Panc1 (cell line): Measurements from ENCODE around the gene ENTPD6. TPM values are rescaled to one million over a fixed set of nuclear protein-coding genes. Genes with fewer than 3 reads are reported as not detected.
A peak's percentile ranks its signal among the peaks of the same experiment; 100 is the strongest.
"Not testable (repeated sequence)": the region's sequence is repeated elsewhere in the genome, so short reads cannot be mapped to it uniquely, and the experiment has no call there.

Source experiments
- ATAC-seq: fragments of 200-7000 bp; cut with Tn5 transposase; 2 replicates; pipeline ENCODE4 v1.9.1; 2020; ENCODE audit warnings: mild to moderate bottlenecking, moderate library complexity
- BruUV-seq: library from RNA; stranded (reverse); fragments of 400-500 nt; replicated peaks from 2 replicates; lab custom pipeline; 2021; lab: Mats Ljungman, UMichigan
- CTCF ChIA-PET: fragments of 300-600 bp; sonication (Branson Sonifier 250); formaldehyde crosslinking; loops from one replicate; lab custom pipeline; 2022; ENCODE audit warnings: antibody characterized with exemption; lab: Charles Lee
- POLR2A ChIA-PET: fragments of 300-600 bp; sonication (Branson Sonifier 250); formaldehyde crosslinking; loops from one replicate; lab custom pipeline; 2022; ENCODE audit warnings: antibody characterized with exemption; lab: Charles Lee
- DNase-seq: peaks from one replicate; pipeline ENCODE4 v3.0.0-alpha.2; 2010; ENCODE audit warnings: low read depth, low spot score
- H3K27ac ChIP-seq: 2 replicates; pipeline ENCODE4 v1.5.1; 2011; ENCODE audit warnings: mild to moderate bottlenecking, low read length, inconsistent platforms
- H3K27me3 ChIP-seq: fragments of 200-500 bp; sonication (Bioruptor generic); 2 replicates; pipeline ENCODE4 v1.6.0; 2014; ENCODE audit warnings: low read length, inconsistent platforms; ENCODE audit not compliant: control insufficient read depth, insufficient read depth
- H3K36me3 ChIP-seq: fragments of 200-500 bp; sonication (Bioruptor generic); 2 replicates; pipeline ENCODE4 v1.5.1; 2014; ENCODE audit warnings: inconsistent platforms, mild to moderate bottlenecking, low read length, moderate library complexity; ENCODE audit not compliant: control insufficient read depth, insufficient read depth
- H3K4me1 ChIP-seq: 2 replicates; pipeline ENCODE4 v1.5.1; 2011; ENCODE audit warnings: inconsistent platforms, mild to moderate bottlenecking, low read length, moderate library complexity; ENCODE audit not compliant: control insufficient read depth, insufficient read depth
- H3K4me3 ChIP-seq, 2 experiments: 2 replicates each; pipeline ENCODE4 v1.5.1; 2011 to 2012; ENCODE audit warnings: low read depth in 2 of 2, low read length in 2 of 2, mild to moderate bottlenecking in 2 of 2, inconsistent platforms in 1 of 2, moderate library complexity in 1 of 2
- H3K9me3 ChIP-seq: fragments of 200-500 bp; sonication (Bioruptor generic); 2 replicates; pipeline ENCODE4 v1.5.1; 2014; ENCODE audit warnings: low read depth, mild to moderate bottlenecking, inconsistent platforms, low read length, moderate library complexity; ENCODE audit not compliant: control insufficient read depth, insufficient read depth
- POLR2AphosphoS5 ChIP-seq: IDR thresholded peaks from 2 replicates; pipeline ENCODE4 v1.6.1; 2012; ENCODE audit warnings: mild to moderate bottlenecking, low read depth, low read length, moderate library complexity
- REST ChIP-seq, 2 experiments: IDR thresholded peaks; 2 replicates each; pipeline ENCODE4 v1.6.1; 2011 to 2012; ENCODE audit warnings: low read depth in 2 of 2, control low read depth in 1 of 2, low read length in 1 of 2, mild to moderate bottlenecking in 1 of 2, moderate library complexity in 1 of 2; ENCODE audit not compliant: insufficient read depth in 1 of 2
- SIN3A ChIP-seq: IDR thresholded peaks from 2 replicates; pipeline ENCODE4 v1.6.1; 2012; ENCODE audit warnings: low read depth, mild to moderate bottlenecking, low read length, moderate library complexity, borderline replicate concordance; ENCODE audit not compliant: insufficient read depth
- in situ Hi-C: cut with HindIII; loops from 2 replicates; pipeline ENCODE4 v1.10.0; 2016; ENCODE audit warnings: low sequenced_read_pairs, low pct_unique_long_range_greater_than_20kb
- intact Hi-C: fragments of 100-400 bp; cut with micrococcal nuclease; formaldehyde crosslinking; loops from one replicate; pipeline ENCODE4 v1.10.0; 2022; ENCODE audit not compliant: unreplicated experiment
- total RNA-seq: library from RNA; stranded (reverse); gene quantifications from one replicate; pipeline ENCODE4 v1.2.1, GENCODE V29; 2021; ENCODE audit not compliant: unreplicated experiment
- TF ChIP-seq, protein P1 (sequence below): fragments of 450-650 bp; IDR thresholded peaks from 2 replicates; pipeline ENCODE4 v1.5.1; 2017; ENCODE audit warnings: mild to moderate bottlenecking

The ENTPD6 gene
- total RNA-seq, 1 experiment from 2014 or later, result 108 TPM

DNA sequence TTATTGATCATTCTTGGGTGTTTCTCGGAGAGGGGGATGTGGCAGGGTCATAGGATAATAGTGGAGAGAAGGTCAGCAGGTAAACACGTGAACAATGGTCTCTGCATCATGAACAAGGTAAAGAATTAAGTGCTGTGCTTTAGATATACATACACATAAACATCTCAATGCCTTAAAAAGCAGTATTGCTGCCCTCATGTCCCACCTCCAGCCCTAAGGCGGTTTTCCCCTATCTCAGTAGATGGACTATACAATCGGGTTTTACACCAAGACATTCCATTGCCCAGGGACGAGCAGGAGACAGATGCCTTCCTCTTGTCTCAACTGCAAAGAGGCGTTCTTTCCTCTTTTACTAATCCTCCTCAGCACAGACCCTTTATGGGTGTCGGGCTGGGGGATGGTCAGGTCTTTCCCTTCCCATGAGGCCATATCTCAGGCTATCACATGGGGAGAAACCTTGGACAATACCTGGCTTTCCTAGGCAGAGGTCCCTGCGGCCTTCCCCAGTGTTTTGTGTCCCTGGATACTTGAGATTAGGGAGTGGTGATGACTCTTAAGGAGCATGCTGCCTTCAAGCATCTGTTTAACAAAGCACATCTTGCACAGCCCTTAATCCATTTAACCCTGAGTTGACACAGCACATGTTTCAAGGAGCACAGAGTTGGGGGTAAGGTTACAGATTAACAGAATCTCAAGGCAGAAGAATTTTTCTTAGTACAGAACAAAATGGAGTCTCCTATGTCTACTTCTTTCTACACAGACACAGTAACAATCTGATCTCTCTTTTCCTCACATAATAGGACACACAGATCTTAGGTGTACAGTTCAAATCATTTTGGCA, 38.7 kb downstream of the ENTPD6 start:
- BruUV-seq, intact Hi-C loops, H3K9me3 ChIP-seq, H3K36me3 ChIP-seq, ATAC-seq, CTCF ChIA-PET, POLR2A ChIA-PET, H3K4me3 ChIP-seq, H3K27me3 ChIP-seq, in situ Hi-C loops, DNase-seq: not testable (repeated sequence)
- peak overlapping the region; percentile 100 for H3K27ac ChIP-seq
- H3K4me1 ChIP-seq, result peaks cover 76% of the 10 kb centered on the region

GRCh38 chr20:25236450-25237304, 41.2 kb downstream of the ENTPD6 start:
- intact Hi-C loops (no loop called here), in situ Hi-C loops (no loop called here)
- DNase-seq (no peak), ATAC-seq (peak; percentile 23)
- no peaks in the 10 kb centered on the region for H3K27me3 ChIP-seq
- H3K4me1 ChIP-seq, result peaks cover 80% of the 10 kb centered on the region
- no TSS peak for BruUV-seq
- no peaks in the 10 kb centered on the region for H3K9me3 ChIP-seq
- CTCF ChIA-PET, result interaction anchor here (0.8 to 1.4 kb wide), 2 partner anchors 10 to 58 kb away, joined by 4 to 5 read pairs; no protein-coding TSS in a partner anchor
- no peak for TF ChIP-seq POLR2AphosphoS5
- TF ChIP-seq REST (IDR thresholded peaks at IDR 0.05; ENCODE audit: insufficient read depth in 1 of 2, low read depth in 2 of 2, low read length in 1 of 2), result no peak
- TF ChIP-seq, protein P1, sequence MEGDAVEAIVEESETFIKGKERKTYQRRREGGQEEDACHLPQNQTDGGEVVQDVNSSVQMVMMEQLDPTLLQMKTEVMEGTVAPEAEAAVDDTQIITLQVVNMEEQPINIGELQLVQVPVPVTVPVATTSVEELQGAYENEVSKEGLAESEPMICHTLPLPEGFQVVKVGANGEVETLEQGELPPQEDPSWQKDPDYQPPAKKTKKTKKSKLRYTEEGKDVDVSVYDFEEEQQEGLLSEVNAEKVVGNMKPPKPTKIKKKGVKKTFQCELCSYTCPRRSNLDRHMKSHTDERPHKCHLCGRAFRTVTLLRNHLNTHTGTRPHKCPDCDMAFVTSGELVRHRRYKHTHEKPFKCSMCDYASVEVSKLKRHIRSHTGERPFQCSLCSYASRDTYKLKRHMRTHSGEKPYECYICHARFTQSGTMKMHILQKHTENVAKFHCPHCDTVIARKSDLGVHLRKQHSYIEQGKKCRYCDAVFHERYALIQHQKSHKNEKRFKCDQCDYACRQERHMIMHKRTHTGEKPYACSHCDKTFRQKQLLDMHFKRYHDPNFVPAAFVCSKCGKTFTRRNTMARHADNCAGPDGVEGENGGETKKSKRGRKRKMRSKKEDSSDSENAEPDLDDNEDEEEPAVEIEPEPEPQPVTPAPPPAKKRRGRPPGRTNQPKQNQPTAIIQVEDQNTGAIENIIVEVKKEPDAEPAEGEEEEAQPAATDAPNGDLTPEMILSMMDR, result no peak
- TF ChIP-seq SIN3A, result no peak
- no peaks in the 10 kb centered on the region for H3K36me3 ChIP-seq
- POLR2A ChIA-PET, result interaction anchor here (0.6 to 1.1 kb wide), 3 partner anchors 11 to 50 kb away, joined by 3 to 7 read pairs (median 4); partner anchors contain the start of gene PYGB
- H3K27ac ChIP-seq, result peak overlapping the region; percentile 100
- H3K4me3 ChIP-seq, result peak overlapping the region in 1 of 2 experiments; percentile 8; a peak in 1 of 4 replicates
